Adrenal gland (tissue), 12 donors: ENCODE measurements around the gene ZMYND8. TPM values are rescaled to one million over a fixed set of nuclear protein-coding genes. Genes with fewer than 3 reads are reported as not detected.
A peak's percentile ranks its signal among the peaks of the same experiment; 100 is the strongest.

Source experiments
- DNase-seq, 7 donors: peaks; one replicate each; pipeline ENCODE4 v3.0.0-alpha.2; 2019 to 2020
- H3K27ac ChIP-seq, 5 donors: fragments of 200-600 bp; sonication (generic) in 4 of 5; 1 replicate in 3 of 5; 2 replicates in 2 of 5; pipeline versions ENCODE4 v1.5.1 to v1.8.0; 2016 to 2020; ENCODE audit warnings: mild to moderate bottlenecking in 1 of 5
- H3K27me3 ChIP-seq: fragments of 200-600 bp; 2 replicates; pipeline ENCODE4 v1.8.0; 2021
- H3K36me3 ChIP-seq, 2 donors: fragments of 200-600 bp; replicated peaks in 1 of 2; 1 replicate in 1 of 2; 2 replicates in 1 of 2; pipeline versions ENCODE4 v1.5.1 to v1.8.0; 2018 to 2022
- H3K4me1 ChIP-seq, 2 donors: fragments of 200-600 bp; replicated peaks in 1 of 2; 1 replicate in 1 of 2; 2 replicates in 1 of 2; pipeline versions ENCODE4 v1.5.1 to v1.8.0; 2018 to 2021
- H3K4me3 ChIP-seq, 4 donors: fragments of 200-600 bp; sonication (generic) in 3 of 4; one replicate each; pipeline ENCODE4 v1.5.1; 2016 to 2018
- H3K9me3 ChIP-seq, 3 donors: fragments of 200-600 bp; sonication (generic) in 1 of 3; replicated peaks in 1 of 3; 1 replicate in 2 of 3; 2 replicates in 1 of 3; pipeline versions ENCODE4 v1.5.1 to v1.8.0; 2016 to 2021
- POLR2A ChIP-seq, 2 donors: fragments of 450-650 bp; IDR thresholded peaks; one replicate each; pipeline ENCODE4 v1.6.1; 2017; ENCODE audit warnings: antibody characterized with exemption in 2 of 2, mild to moderate bottlenecking in 2 of 2, moderate library complexity in 1 of 2
- WGBS, 4 donors: extraction: QIAGEN DNeasy Blood & Tissue Kit in 2 of 4; methylation state at CpG; one replicate each; pipeline versions ENCODE4 v1.1.5 to v1.1.7; 2013 to 2017; 5-methylcytosine and 5-hydroxymethylcytosine counted together
- intact Hi-C, 2 donors: fragments of 100-400 bp; cut with DNase I; formaldehyde crosslinking; loops; one replicate each; pipeline versions ENCODE4 v1.14.1 to v1.15.0; 2022 to 2023
- polyA plus RNA-seq, 3 donors: library from polyadenylated mRNA; stranded (reverse); fragments of 200-250 nt in 2 of 3; fragments of 350-450 nt in 1 of 3; fragmentation: Illumina TruSeq in 1 of 3; extraction: RNeasy Lipid Tissue Mini Kit (QIAGEN cat#74804) in 1 of 3; gene quantifications; one replicate each; pipeline ENCODE4 v1.2.3, GENCODE V29; 2013 to 2014
- total RNA-seq, 9 donors: library from RNA; depleted of rRNA in 4 of 9; stranded (reverse); fragments of >200 nt in 4 of 9; fragments of 120-200 nt in 1 of 9; fragmentation: NEBNext Ultra II Directional in 1 of 9; extraction: Animal tissue kit (Norgen Biotek cat#: 25700) in 1 of 9; gene quantifications; one replicate each; pipeline versions ENCODE4 v1.1.0 to v1.2.4, GENCODE V29; 2013 to 2023
- TF ChIP-seq, protein P1 (sequence below), 6 experiments: fragments of 450-650 bp in 4 of 6; fragments of 200-600 bp in 2 of 6; sonication (generic) in 1 of 6; IDR thresholded peaks; 1 replicate in 5 of 6; 2 replicates in 1 of 6; pipeline versions ENCODE4 v1.5.1 to v1.8.0; 2016 to 2021; ENCODE audit warnings: antibody characterized with exemption in 6 of 6, mild to moderate bottlenecking in 2 of 6, moderate library complexity in 1 of 6
- donor health status: healthy with polysubstance abuse.
- donor health status: Bipolar disorder and iron deficiency.
- donor health status: DM: yes; HTN: yes; CAD: no.
- donor health status: DM: no; HTN: no; CAD: no.
- donor health status: DM: no; HTN: no; CAD: no.
- donor health status: DM: yes; HTN: yes; CAD: no.

Gene ZMYND8
- total and polyA plus RNA-seq, 12 donors, result 37.0 to 116 (median 67.2) TPM

DNA sequence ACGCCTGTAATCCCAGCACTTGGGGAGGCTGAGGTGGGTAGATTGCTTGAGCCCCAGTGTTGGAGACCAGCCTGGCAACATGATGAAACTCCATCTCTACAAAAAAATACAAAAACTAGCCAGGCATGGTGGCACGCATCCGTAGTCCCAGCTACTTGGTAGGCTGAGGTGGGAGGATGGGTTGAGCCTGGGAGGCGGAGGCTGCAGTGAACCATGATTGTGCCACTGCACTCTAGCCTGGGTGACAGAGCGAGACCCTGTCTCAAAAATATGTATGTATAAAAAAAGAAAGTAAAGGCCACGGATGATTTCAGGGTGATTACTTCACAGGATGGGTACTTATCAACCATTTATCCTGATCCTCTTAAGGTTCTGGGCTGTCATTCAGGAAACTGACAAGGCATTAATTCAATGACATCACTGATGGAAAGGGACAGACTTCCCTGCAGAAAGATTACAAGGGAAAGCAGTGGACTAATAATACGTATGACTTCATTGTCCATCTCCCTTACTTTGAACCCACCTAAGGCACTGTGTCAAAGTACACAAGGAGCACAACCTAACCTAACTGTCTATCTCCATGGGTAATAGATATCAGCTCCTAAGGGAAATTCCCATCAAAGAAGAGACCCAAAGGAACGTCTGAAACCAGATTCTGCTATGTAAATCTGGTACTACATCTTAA lies 61.2 kb downstream of the ZMYND8 start:
- Histone ChIP-seq H3K4me1 (peaks cover 0 to 18% of the 10 kb centered on the region in 2 donors), H3K4me3 (no peak overlapping the region), H3K27ac (peak overlapping the region in 4 of 5 donors; percentile 35 to 75 (median 58)), H3K9me3 (no peaks in the 10 kb centered on the region), H3K36me3 (peaks cover 0 to 85% of the 10 kb centered on the region in 2 donors), H3K27me3 (no peaks in the 10 kb centered on the region)
- peak in 1 of 7 donors; percentile 45 for DNase-seq
- WGBS, 4 donors, result 76 to 85% (median 85%) methylated on average over 8 of the region's 8 CpGs
- no peak for TF ChIP-seq POLR2A (IDR thresholded peaks at IDR 0.05)
- TF ChIP-seq, protein P1, sequence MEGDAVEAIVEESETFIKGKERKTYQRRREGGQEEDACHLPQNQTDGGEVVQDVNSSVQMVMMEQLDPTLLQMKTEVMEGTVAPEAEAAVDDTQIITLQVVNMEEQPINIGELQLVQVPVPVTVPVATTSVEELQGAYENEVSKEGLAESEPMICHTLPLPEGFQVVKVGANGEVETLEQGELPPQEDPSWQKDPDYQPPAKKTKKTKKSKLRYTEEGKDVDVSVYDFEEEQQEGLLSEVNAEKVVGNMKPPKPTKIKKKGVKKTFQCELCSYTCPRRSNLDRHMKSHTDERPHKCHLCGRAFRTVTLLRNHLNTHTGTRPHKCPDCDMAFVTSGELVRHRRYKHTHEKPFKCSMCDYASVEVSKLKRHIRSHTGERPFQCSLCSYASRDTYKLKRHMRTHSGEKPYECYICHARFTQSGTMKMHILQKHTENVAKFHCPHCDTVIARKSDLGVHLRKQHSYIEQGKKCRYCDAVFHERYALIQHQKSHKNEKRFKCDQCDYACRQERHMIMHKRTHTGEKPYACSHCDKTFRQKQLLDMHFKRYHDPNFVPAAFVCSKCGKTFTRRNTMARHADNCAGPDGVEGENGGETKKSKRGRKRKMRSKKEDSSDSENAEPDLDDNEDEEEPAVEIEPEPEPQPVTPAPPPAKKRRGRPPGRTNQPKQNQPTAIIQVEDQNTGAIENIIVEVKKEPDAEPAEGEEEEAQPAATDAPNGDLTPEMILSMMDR (IDR thresholded peaks at IDR 0.05), result no peak
- intact Hi-C loops, result no loop called here

DNA sequence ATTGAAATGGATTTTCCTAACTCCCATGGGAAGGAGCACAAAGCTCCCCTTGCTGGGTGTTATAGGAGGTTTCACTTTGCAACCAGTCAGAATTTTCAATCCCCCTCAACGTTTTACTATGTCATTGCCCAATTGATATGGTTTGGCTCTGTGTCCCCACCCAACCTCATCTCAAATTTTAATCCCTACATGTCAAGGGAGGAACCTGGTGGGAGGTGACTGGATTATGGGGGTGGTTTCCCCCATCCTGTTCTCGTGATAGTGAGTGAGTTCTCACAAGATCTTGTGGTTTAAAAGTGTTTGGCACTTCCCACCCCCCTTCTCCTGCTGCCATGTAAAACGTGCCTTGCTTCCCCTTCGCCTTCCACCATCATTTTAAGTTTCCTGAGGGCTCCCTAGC lies 62.9 kb downstream of the ZMYND8 start:
- no peaks in the 10 kb centered on the region for H3K27me3 ChIP-seq
- TF ChIP-seq, protein P1 (IDR thresholded peaks at IDR 0.05), result no peak
- TF ChIP-seq POLR2A (IDR thresholded peaks at IDR 0.05), result no peak
- no peak overlapping the region for H3K4me3 ChIP-seq
- no peak for DNase-seq
- H3K27ac ChIP-seq, result peak overlapping the region in 1 of 5 donors; percentile 36
- intact Hi-C loops, result no loop called here
- no peaks in the 10 kb centered on the region for H3K9me3 ChIP-seq
- H3K4me1 ChIP-seq, result peaks cover 0 to 18% of the 10 kb centered on the region in 2 donors
- 74 to 83% (median 77%) methylated on average over 4 of the region's 4 CpGs for WGBS, 4 donors
- peaks cover 0 to 93% of the 10 kb centered on the region in 2 donors for H3K36me3 ChIP-seq

DNA sequence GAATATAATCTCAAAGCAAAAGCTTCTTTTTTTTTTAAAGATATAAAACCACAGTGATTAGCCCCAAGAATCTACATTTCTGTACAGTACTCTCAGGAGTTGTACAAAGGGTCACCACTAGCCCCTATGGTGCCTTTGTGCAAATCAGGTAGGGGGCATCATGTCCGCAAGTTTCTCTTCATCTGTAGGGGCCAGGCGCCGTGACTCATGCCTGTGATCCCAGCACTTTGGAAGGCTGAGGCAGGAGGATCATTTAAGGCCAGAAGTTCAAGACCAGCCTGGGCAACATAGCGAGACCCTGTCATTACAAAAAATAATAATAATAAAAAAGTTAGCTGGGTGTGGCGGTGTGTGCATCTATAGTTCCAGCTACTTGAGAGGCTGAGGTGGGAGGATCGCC lies 63.9 kb downstream of the ZMYND8 start:
- intact Hi-C loops, result no loop called here
- WGBS, 4 donors, result 92 to 97% (median 95%) methylated on average over 6 of the region's 6 CpGs
- Histone ChIP-seq H3K4me1 (peaks cover 0 to 18% of the 10 kb centered on the region in 2 donors), H3K9me3 (no peaks in the 10 kb centered on the region), H3K27ac (no peak overlapping the region), H3K4me3 (no peak overlapping the region), H3K27me3 (no peaks in the 10 kb centered on the region), H3K36me3 (peaks cover 0 to 92% of the 10 kb centered on the region in 2 donors)
- DNase-seq, result peak in 1 of 7 donors; percentile 38
- TF ChIP-seq, protein P1 (IDR thresholded peaks at IDR 0.05), result no peak
- TF ChIP-seq POLR2A (IDR thresholded peaks at IDR 0.05), result no peak

DNA sequence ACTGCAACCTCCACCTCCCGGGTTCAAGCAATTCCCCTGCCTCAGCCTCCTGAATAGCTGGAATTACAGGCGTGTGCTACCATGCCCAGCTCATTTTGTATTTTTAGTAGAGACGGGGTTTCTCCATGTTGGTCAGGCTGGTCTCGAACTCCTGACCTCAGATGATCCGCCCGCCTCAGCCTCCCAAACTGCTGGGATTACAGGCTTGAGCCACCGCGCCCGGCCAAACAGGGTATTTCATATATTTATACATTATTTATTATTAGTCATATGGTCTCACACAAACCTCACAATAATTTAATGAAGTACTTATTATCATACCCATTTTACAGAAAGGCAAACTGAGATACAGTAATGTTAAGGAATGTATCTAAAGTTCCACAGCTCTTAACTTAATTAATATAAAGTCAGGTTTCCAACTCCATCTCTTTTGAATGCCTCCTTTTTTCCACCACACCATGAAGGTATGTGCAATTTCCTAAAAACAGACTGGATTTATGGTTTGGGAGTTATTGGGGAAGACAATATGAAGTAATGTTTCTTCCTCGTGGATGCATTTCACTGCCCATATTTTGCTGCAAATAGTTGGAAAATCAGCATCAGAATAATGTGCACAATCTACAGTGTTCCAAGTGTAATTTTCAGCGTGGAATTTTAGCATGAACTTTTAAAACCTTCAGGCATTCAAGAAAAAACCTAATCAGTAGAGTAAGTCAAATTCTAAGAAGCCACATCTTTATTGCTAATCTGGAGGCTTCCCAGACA lies 65.7 kb downstream of the ZMYND8 start:
- Histone ChIP-seq H3K4me3 (no peak overlapping the region), H3K36me3 (peaks cover 0 to 92% of the 10 kb centered on the region in 2 donors), H3K4me1 (peaks cover 0 to 23% of the 10 kb centered on the region in 2 donors), H3K27ac (no peak overlapping the region), H3K9me3 (no peaks in the 10 kb centered on the region), H3K27me3 (no peaks in the 10 kb centered on the region)
- TF ChIP-seq, protein P1 (IDR thresholded peaks at IDR 0.05), result no peak
- no peak for TF ChIP-seq POLR2A (IDR thresholded peaks at IDR 0.05)
- peak in 1 of 7 donors; percentile 47 for DNase-seq
- intact Hi-C loops, result no loop called here
- 89 to 95% (median 92%) methylated on average over 11 of the region's 11 CpGs for WGBS, 4 donors
